Brain microvascular endothelial cell (primary cell): ENCODE data around the gene MPV17L2.
A peak's percentile ranks its signal among the peaks of the same experiment; 100 is the strongest.

Experiments used
- DNase-seq: peaks from one replicate; pipeline ENCODE4 v3.0.0-alpha.2; 2020
- H3K27ac ChIP-seq: fragments of 250-450 bp; sonication (Bioruptor Pico); 2 replicates; pipeline ENCODE4 v1.5.1; 2020; ENCODE audit warnings: mild to moderate bottlenecking, moderate library complexity
- H3K27me3 ChIP-seq: fragments of 250-450 bp; sonication (Bioruptor Pico); replicated peaks from 2 replicates; pipeline ENCODE4 v1.5.1; 2020; ENCODE audit warnings: mild to moderate bottlenecking
- H3K36me3 ChIP-seq: fragments of 250-450 bp; sonication (Bioruptor Pico); replicated peaks from 2 replicates; pipeline ENCODE4 v1.5.1; 2020; ENCODE audit warnings: mild to moderate bottlenecking
- H3K4me3 ChIP-seq: 2 replicates; pipeline ENCODE4 v1.5.1; 2011; ENCODE audit warnings: low read depth, mild to moderate bottlenecking, control low read depth, low read length, moderate library complexity
- CTCF ChIP-seq: IDR thresholded peaks from 2 replicates; pipeline ENCODE4 v1.5.1; 2011; ENCODE audit warnings: low read depth, mild to moderate bottlenecking, moderate library complexity, low read length, control low read depth, inconsistent platforms; ENCODE audit errors: missing control alignments
- in situ Hi-C: cut with HindIII; loops from 2 replicates; pipeline ENCODE4 v1.10.0; 2017; ENCODE audit warnings: low sequenced_read_pairs, low pct_ligation_motif_present

MPV17L2 gene

GRCh38 chr19:18164072-18164471 is 28.9 kb upstream of the MPV17L2 start:
- Histone ChIP-seq H3K4me3 (no peak overlapping the region), H3K27me3 (no peaks in the 10 kb centered on the region), H3K36me3 (peaks cover 61% of the 10 kb centered on the region), H3K27ac (no peak overlapping the region)
- no peak for DNase-seq
- TF ChIP-seq CTCF, result no peak
- in situ Hi-C loops, result no loop called here

- TF ChIP-seq CTCF, result no peak
- in situ Hi-C loops, result no loop called here
- peaks cover 61% of the 10 kb centered on the region for H3K36me3 ChIP-seq
- no peak overlapping the region for H3K27ac ChIP-seq
- no peaks in the 10 kb centered on the region for H3K27me3 ChIP-seq
- no peak overlapping the region for H3K4me3 ChIP-seq
- no peak for DNase-seq
These were observed 27.0 kb upstream of the MPV17L2 start for GRCh38 chr19:18165794-18166544.

GRCh38 chr19:18167011-18167410 is 26.0 kb upstream of the MPV17L2 start:
- Histone ChIP-seq H3K27me3 (no peaks in the 10 kb centered on the region), H3K36me3 (peaks cover 63% of the 10 kb centered on the region), H3K4me3 (no peak overlapping the region), H3K27ac (no peak overlapping the region)
- DNase-seq, result no peak
- in situ Hi-C loops, result no loop called here
- no peak for TF ChIP-seq CTCF

- DNase-seq, result peak; percentile 16
- peak; percentile 83 for TF ChIP-seq CTCF
- Histone ChIP-seq H3K27me3 (no peaks in the 10 kb centered on the region), H3K4me3 (no peak overlapping the region), H3K27ac (no peak overlapping the region), H3K36me3 (peaks cover 53% of the 10 kb centered on the region)
- in situ Hi-C loops, result no loop called here
These were observed 24.9 kb upstream of the MPV17L2 start for GRCh38 chr19:18167975-18168645.

GRCh38 chr19:18168673-18169381 is 24.2 kb upstream of the MPV17L2 start:
- H3K36me3 ChIP-seq, result peaks cover 46% of the 10 kb centered on the region
- no peaks in the 10 kb centered on the region for H3K27me3 ChIP-seq
- no peak overlapping the region for H3K4me3 ChIP-seq
- TF ChIP-seq CTCF, result no peak
- in situ Hi-C loops, result no loop called here
- H3K27ac ChIP-seq, result no peak overlapping the region
- DNase-seq, result no peak
